Suprapubic skin (tissue), 4 donors: ENCODE results near the gene PRKACB. TPM values are rescaled to one million over a fixed set of nuclear protein-coding genes. Genes with fewer than 3 reads are reported as not detected.

ENCODE experiments used
- DNase-seq, 2 donors: peaks; one replicate each; pipeline ENCODE4 v3.0.0-alpha.2; 2019; ENCODE audit warnings: low spot score in 2 of 2
- H3K27ac ChIP-seq: fragments of 200-600 bp; sonication (generic); one replicate; pipeline ENCODE4 v1.5.1; 2019
- H3K27me3 ChIP-seq: fragments of 200-600 bp; sonication (generic); one replicate; pipeline ENCODE4 v1.5.1; 2019
- H3K36me3 ChIP-seq: fragments of 200-600 bp; sonication (generic); one replicate; pipeline ENCODE4 v1.5.1; 2019
- H3K4me1 ChIP-seq: fragments of 200-600 bp; sonication (generic); one replicate; pipeline ENCODE4 v1.5.1; 2019
- H3K4me3 ChIP-seq: fragments of 200-600 bp; sonication (generic); one replicate; pipeline ENCODE4 v1.5.1; 2019; ENCODE audit warnings: mild to moderate bottlenecking
- H3K9me3 ChIP-seq: fragments of 200-600 bp; sonication (generic); one replicate; pipeline ENCODE4 v1.5.1; 2019
- EP300 ChIP-seq: sonication (generic); formaldehyde crosslinking; IDR thresholded peaks from one replicate; pipeline ENCODE4 v1.6.1; 2017; ENCODE audit warnings: antibody characterized with exemption
- POLR2A ChIP-seq, 2 donors: fragments of 450-650 bp; IDR thresholded peaks; one replicate each; pipeline ENCODE4 v1.6.1; 2017; ENCODE audit warnings: antibody characterized with exemption in 2 of 2, mild to moderate bottlenecking in 2 of 2, moderate library complexity in 2 of 2
- POLR2AphosphoS5 ChIP-seq, 3 donors: sonication (generic); formaldehyde crosslinking; IDR thresholded peaks; one replicate each; pipeline ENCODE4 v1.6.1; 2017; ENCODE audit warnings: antibody characterized with exemption in 3 of 3
- WGBS: methylation state at CpG from one replicate; pipeline ENCODE4 v1.1.5; 2018; 5-methylcytosine and 5-hydroxymethylcytosine counted together
- total RNA-seq, 4 donors: library from RNA; depleted of rRNA; stranded (reverse); fragments of >200 nt; gene quantifications; one replicate each; pipeline ENCODE4 v1.1.0, GENCODE V29; 2016
- TF ChIP-seq, protein P1 (sequence below), 2 donors: fragments of 200-600 bp in 1 of 2; fragments of 450-650 bp in 1 of 2; sonication (generic) in 1 of 2; IDR thresholded peaks; one replicate each; pipeline ENCODE4 v1.5.1; 2016 to 2019; ENCODE audit warnings: antibody characterized with exemption in 2 of 2, mild to moderate bottlenecking in 1 of 2, moderate library complexity in 1 of 2

Gene PRKACB
- total RNA-seq, 4 donors from 2014 or later = 6.6 to 12.2 (median 9.1) TPM

DNA sequence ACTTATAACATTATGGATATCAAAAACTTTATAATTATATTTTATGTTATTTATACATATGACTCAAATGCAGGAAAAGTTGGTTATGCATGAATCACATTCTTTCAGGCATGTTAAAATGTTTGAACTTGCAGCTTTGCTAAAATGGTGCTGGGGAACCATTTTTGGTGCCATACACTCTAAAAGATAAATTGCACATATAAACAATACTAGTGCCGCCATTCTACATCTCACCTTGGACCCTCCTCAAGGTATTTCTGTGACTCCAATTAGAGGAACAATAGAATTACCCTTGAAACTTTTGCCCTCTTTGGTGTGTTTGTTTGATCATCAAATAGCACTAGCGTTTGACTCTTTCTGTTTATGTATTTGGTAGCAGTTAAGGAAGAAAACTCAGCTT lies 997 bp downstream of the PRKACB start:
- Histone ChIP-seq H3K4me1 (peaks cover 6% of the 10 kb centered on the region), H3K36me3 (no peaks in the 10 kb centered on the region), H3K9me3 (no peaks in the 10 kb centered on the region), H3K27me3 (no peaks in the 10 kb centered on the region), H3K27ac (no peak overlapping the region), H3K4me3 (peak overlapping the region; percentile 25)
- WGBS = 87% methylated on average over 2 of the region's 2 CpGs
- no peak for DNase-seq
- no peak for TF ChIP-seq POLR2AphosphoS5 (IDR thresholded peaks at IDR 0.05)
- no peak for TF ChIP-seq EP300
- TF ChIP-seq, protein P1, sequence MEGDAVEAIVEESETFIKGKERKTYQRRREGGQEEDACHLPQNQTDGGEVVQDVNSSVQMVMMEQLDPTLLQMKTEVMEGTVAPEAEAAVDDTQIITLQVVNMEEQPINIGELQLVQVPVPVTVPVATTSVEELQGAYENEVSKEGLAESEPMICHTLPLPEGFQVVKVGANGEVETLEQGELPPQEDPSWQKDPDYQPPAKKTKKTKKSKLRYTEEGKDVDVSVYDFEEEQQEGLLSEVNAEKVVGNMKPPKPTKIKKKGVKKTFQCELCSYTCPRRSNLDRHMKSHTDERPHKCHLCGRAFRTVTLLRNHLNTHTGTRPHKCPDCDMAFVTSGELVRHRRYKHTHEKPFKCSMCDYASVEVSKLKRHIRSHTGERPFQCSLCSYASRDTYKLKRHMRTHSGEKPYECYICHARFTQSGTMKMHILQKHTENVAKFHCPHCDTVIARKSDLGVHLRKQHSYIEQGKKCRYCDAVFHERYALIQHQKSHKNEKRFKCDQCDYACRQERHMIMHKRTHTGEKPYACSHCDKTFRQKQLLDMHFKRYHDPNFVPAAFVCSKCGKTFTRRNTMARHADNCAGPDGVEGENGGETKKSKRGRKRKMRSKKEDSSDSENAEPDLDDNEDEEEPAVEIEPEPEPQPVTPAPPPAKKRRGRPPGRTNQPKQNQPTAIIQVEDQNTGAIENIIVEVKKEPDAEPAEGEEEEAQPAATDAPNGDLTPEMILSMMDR (IDR thresholded peaks at IDR 0.05) = no peak
- no peak for TF ChIP-seq POLR2A (IDR thresholded peaks at IDR 0.05)

DNA sequence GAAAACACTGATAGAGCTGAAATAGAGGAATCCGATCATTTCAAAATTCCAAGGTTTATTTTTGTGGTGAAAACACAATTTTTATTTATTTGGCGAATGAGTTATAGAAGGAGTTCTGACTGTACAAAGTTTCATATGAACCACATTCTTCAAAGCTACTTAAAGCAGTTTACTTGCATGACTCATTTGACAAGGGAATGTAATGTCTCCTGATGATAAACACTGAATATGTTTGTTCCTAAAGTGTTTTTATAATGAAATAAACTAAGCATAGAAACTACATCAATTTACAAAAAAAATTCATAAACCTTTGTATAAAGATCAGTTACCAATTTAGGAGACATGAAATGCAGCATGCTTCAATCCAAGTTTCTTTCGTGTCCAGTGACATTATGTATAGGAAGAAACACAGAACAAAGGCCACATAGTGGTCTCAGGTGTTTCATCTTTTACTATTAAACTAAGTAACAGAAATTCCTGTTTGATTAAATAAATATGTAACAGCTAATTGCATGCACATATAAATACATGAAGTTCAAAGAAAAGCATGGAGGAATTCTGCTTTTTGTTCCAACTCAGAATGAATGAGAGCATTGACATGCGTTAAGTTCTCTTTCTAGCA lies 2.5 kb downstream of the PRKACB start:
- no peak overlapping the region for H3K4me3 ChIP-seq
- H3K27me3 ChIP-seq = no peaks in the 10 kb centered on the region
- H3K9me3 ChIP-seq = no peaks in the 10 kb centered on the region
- DNase-seq = no peak
- TF ChIP-seq POLR2AphosphoS5 (IDR thresholded peaks at IDR 0.05) (no peak), EP300 (no peak), POLR2A (IDR thresholded peaks at IDR 0.05) (no peak)
- TF ChIP-seq, protein P1 (IDR thresholded peaks at IDR 0.05) = no peak
- H3K27ac ChIP-seq = peak overlapping the region; percentile 8
- WGBS = 81% methylated on average over 4 of the region's 4 CpGs
- no peaks in the 10 kb centered on the region for H3K36me3 ChIP-seq
- H3K4me1 ChIP-seq = peaks cover 6% of the 10 kb centered on the region

DNA sequence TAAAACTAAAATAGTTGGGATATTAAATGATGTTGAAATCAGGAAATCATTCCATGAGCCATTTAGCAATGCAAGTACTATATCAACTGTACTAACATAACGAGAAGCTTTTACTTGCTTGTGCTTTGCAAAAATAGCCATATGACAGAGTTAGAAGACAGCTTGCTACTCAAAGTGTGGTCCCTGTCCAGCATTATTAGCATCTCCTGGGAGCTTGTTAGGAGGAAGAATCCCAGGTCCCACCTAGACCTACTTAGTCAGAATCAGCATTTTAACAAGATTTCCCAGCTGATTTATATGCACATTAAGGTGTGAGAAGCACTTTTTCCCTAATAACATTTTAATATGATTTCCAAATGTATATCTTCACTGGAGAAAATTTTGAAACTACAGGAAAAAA lies 4.7 kb downstream of the PRKACB start:
- WGBS = 89% methylated on average over 1 of the region's 1 CpG
- no peak overlapping the region for H3K4me3 ChIP-seq

DNA sequence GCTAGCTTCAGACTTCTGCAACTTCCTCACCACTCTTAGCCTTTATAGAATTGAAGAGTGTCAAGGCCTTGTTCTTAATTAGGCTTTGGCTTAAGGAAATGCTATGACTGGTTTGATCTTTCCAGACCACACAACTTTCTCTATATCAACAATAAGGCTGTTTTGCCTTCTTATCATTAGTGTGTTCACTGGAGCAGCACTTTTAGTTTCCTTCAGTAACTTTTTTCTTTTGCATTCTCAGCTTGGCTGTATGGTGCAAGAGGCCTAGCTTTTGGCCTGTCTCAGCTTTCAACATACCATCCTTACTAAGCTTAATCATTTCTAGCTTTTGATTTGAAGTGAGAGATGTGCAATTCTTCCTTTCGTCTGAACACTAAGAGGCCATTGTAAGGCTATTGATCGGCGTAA lies 8.6 kb downstream of the PRKACB start:
- Histone ChIP-seq H3K36me3 (no peaks in the 10 kb centered on the region), H3K4me1 (peaks cover 7% of the 10 kb centered on the region), H3K4me3 (no peak overlapping the region), H3K9me3 (no peaks in the 10 kb centered on the region), H3K27me3 (no peaks in the 10 kb centered on the region), H3K27ac (no peak overlapping the region)
- no peak for DNase-seq
- no peak for TF ChIP-seq EP300
- no peak for TF ChIP-seq POLR2AphosphoS5 (IDR thresholded peaks at IDR 0.05)
- TF ChIP-seq POLR2A (IDR thresholded peaks at IDR 0.05) = no peak
- TF ChIP-seq, protein P1 (IDR thresholded peaks at IDR 0.05) = no peak
- WGBS = 95% methylated on average over 3 of the region's 3 CpGs

More for the DNA sequence above, 4.7 kb downstream of the PRKACB start:
- no peak overlapping the region for H3K27ac ChIP-seq
- TF ChIP-seq POLR2AphosphoS5 (IDR thresholded peaks at IDR 0.05) (no peak), EP300 (no peak), POLR2A (IDR thresholded peaks at IDR 0.05) (no peak)
- TF ChIP-seq, protein P1 (IDR thresholded peaks at IDR 0.05) = no peak
- H3K4me1 ChIP-seq = peaks cover 6% of the 10 kb centered on the region
- no peaks in the 10 kb centered on the region for H3K36me3 ChIP-seq
- no peaks in the 10 kb centered on the region for H3K9me3 ChIP-seq
- no peaks in the 10 kb centered on the region for H3K27me3 ChIP-seq
- no peak for DNase-seq

DNA sequence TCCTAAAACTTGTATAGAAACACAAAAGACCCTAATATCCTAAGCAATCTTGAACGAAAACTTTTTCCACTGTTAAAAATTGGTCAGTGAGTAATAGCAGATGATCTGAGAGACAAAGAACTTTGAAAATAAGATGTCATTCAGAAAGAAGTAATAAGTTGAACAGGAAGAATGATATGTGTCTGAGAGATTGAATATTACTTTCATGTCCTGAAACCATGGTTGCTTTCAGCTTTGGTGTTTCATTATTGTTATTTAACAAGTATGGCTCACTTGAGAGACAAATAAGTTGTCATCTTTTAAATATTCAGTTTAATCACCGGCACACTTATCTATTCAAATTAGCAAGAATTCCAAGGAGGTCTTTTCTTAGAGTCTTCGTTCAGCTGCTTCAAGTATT lies 11.4 kb downstream of the PRKACB start:
- Histone ChIP-seq H3K36me3 (no peaks in the 10 kb centered on the region), H3K9me3 (no peaks in the 10 kb centered on the region), H3K4me1 (peaks cover 7% of the 10 kb centered on the region), H3K27ac (no peak overlapping the region), H3K4me3 (no peak overlapping the region), H3K27me3 (no peaks in the 10 kb centered on the region)
- TF ChIP-seq POLR2A (IDR thresholded peaks at IDR 0.05) (no peak), POLR2AphosphoS5 (IDR thresholded peaks at IDR 0.05) (no peak), EP300 (no peak)
- TF ChIP-seq, protein P1 (IDR thresholded peaks at IDR 0.05) = no peak
- 87% methylated on average over 3 of the region's 3 CpGs for WGBS
- no peak for DNase-seq
